Heart right ventricle (tissue), 16 donors: Measurements from ENCODE around the gene BMAL1. TPM values are rescaled to one million over a fixed set of nuclear protein-coding genes. Genes with fewer than 3 reads are reported as not detected.
A peak's percentile ranks its signal among the peaks of the same experiment; 100 is the strongest.

Source experiments
- ATAC-seq, 8 donors: fragments of 200-7000 bp; cut with Tn5 transposase; one replicate each; pipeline ENCODE4 v1.9.1; 2020; ENCODE audit warnings: mild to moderate bottlenecking in 8 of 8, moderate library complexity in 8 of 8, moderate number of reproducible peaks in 1 of 8
- DNase-seq, 2 donors: peaks; one replicate each; pipeline ENCODE4 v3.0.0-alpha.2; 2020
- H3K27ac ChIP-seq, 10 donors: fragments of 200-600 bp; sonication (generic) in 2 of 10; one replicate each; pipeline versions ENCODE4 v1.5.0 to v1.8.0; 2020 to 2022; ENCODE audit warnings: mild to moderate bottlenecking in 3 of 10
- H3K27me3 ChIP-seq, 7 donors: fragments of 200-600 bp; one replicate each; pipeline ENCODE4 v1.8.0; 2021 to 2022; ENCODE audit warnings: mild to moderate bottlenecking in 2 of 7
- H3K36me3 ChIP-seq, 9 donors: fragments of 200-600 bp; sonication (generic) in 1 of 9; one replicate each; pipeline versions ENCODE4 v1.5.0 to v1.8.0; 2020 to 2022; ENCODE audit warnings: mild to moderate bottlenecking in 2 of 9
- H3K4me1 ChIP-seq, 9 donors: fragments of 200-600 bp; sonication (generic) in 1 of 9; one replicate each; pipeline versions ENCODE4 v1.5.0 to v1.8.0; 2020 to 2022; ENCODE audit warnings: mild to moderate bottlenecking in 4 of 9
- H3K4me3 ChIP-seq, 10 donors: fragments of 200-600 bp; sonication (generic) in 2 of 10; one replicate each; pipeline versions ENCODE4 v1.5.0 to v1.8.0; 2020 to 2022; ENCODE audit warnings: mild to moderate bottlenecking in 7 of 10, moderate library complexity in 2 of 10
- H3K9me3 ChIP-seq, 11 donors: fragments of 200-600 bp in 10 of 11; sonication (generic) in 2 of 11; one replicate each; pipeline versions ENCODE4 v1.5.0 to v1.8.0; 2013 to 2022; ENCODE audit warnings: mild to moderate bottlenecking in 2 of 11, control low read depth in 1 of 11, moderate library complexity in 1 of 11
- CTCF ChIP-seq, 9 donors: fragments of 200-600 bp; sonication (generic) in 2 of 9; IDR thresholded peaks; one replicate each; pipeline versions ENCODE4 v1.5.0 to v1.8.0; 2021 to 2022; ENCODE audit warnings: antibody characterized with exemption in 9 of 9, mild to moderate bottlenecking in 5 of 9, moderate library complexity in 1 of 9
- WGBS, 2 donors: extraction: QIAGEN DNeasy Blood & Tissue Kit; methylation state at CpG; one replicate each; pipeline ENCODE4 v1.1.7; 2013; ENCODE audit warnings: inconsistent platforms in 1 of 2; 5-methylcytosine and 5-hydroxymethylcytosine counted together
- intact Hi-C, 10 donors: fragments of 100-400 bp; cut with DNase I; formaldehyde crosslinking; loops; one replicate each; pipeline versions ENCODE4 v1.11.1 to v1.14.2; 2022
- polyA plus RNA-seq, 2 donors: library from polyadenylated mRNA; stranded (reverse); fragments of 200-250 nt; gene quantifications; one replicate each; pipeline ENCODE4 v1.2.3, GENCODE V29; 2013
- total RNA-seq, 10 donors: library from RNA; stranded (reverse); fragmentation: NEBNext Ultra II Directional in 3 of 10; extraction: Animal tissue kit (Norgen Biotek cat#: 25700) in 3 of 10; gene quantifications; one replicate each; pipeline versions ENCODE4 v1.2.1 to v1.2.4, GENCODE V29; 2021 to 2023
- donor health status: Arrhythmogenic right ventricular cardiomyopathy.
- donor health status: ischemic (EF 13 %, LVEDD 7.1; RV severe dilation, severe dysfunction).
- donor health status: healthy with polysubstance abuse.
- donor health status: DM: no; HTN: yes; CAD: no.
- donor health status: DM: no; HTN: no; CAD: no.
- donor health status: ischemic (EF 25% LVEDD 6.9; RV normal size, moderate dysfunction).
- donor health status: ischemic (EF 25% LVEDD 5.7; RV mildly dilated, moderate dysfunction).
- donor health status: healthy.
- donor health status: DM: yes; HTN: yes; CAD: no.
- donor health status: Ischemic cardiomyopathy.
- donor health status: ischemic (EF 35%, LVEDD 5.7; RV mildly dilated, moderate dysfunction).
- donor health status: nonischemic (EF 11% LVEDD 7.7; RV severe dilation, severe dysfunction).
- donor health status: DM: yes; HTN: yes; CAD: no.
- donor health status: PGD.
- donor health status: ischemic (EF 29% LVEDD 5.4; RV normal size, mild dysfunction).
- donor health status: nonischemic (EF 23%, LVEDD 6.1; RV moderate dilation, normal function).

Gene BMAL1
- total and polyA plus RNA-seq, 12 donors, result 2.9 to 19.9 (median 10.2) TPM

GRCh38 chr11:13336246-13336878 lies 58.8 kb downstream of the BMAL1 start:
- Histone ChIP-seq H3K27me3 (no peaks in the 10 kb centered on the region), H3K4me3 (no peak overlapping the region), H3K4me1 (peaks cover 0 to 82% (median 66%) of the 10 kb centered on the region in 9 donors), H3K9me3 (no peaks in the 10 kb centered on the region), H3K27ac (no peak overlapping the region), H3K36me3 (no peaks in the 10 kb centered on the region)
- no peak for TF ChIP-seq CTCF (IDR thresholded peaks at IDR 0.05)
- intact Hi-C loops, result loop anchor here in 2 of 10 donors (5.0 kb wide), 2 partner anchors 59 to 374 kb away; partner anchors contain the start of gene BMAL1 (in 1 of the 2)
- no peak for DNase-seq
- ATAC-seq, result peak in 4 of 8 donors; percentile 23 to 85 (median 38)
- WGBS, 2 donors, result 73 to 74% methylated on average over 9 of the region's 9 CpGs

- intact Hi-C loops, result loop anchor here in 2 of 10 donors (5.0 kb wide), 2 partner anchors 61 to 376 kb away; partner anchors contain the start of gene BMAL1 (in 1 of the 2)
- WGBS, 2 donors, result 18 to 25% methylated on average over 5 of the region's 5 CpGs
- Histone ChIP-seq H3K36me3 (no peaks in the 10 kb centered on the region), H3K4me3 (peak overlapping the region in 6 of 10 donors; percentile 24 to 41 (median 33)), H3K4me1 (peaks cover 0 to 67% (median 52%) of the 10 kb centered on the region in 9 donors), H3K9me3 (no peaks in the 10 kb centered on the region), H3K27me3 (no peaks in the 10 kb centered on the region), H3K27ac (peak overlapping the region in 7 of 10 donors; percentile 9 to 75 (median 44))
- TF ChIP-seq CTCF (IDR thresholded peaks at IDR 0.05), result no peak
- ATAC-seq (peak in 4 of 8 donors; percentile 30 to 52 (median 36)), DNase-seq (no peak)
Measured at GRCh38 chr11:13338019-13338426, 60.4 kb downstream of the BMAL1 start.

- WGBS, 2 donors, result 77 to 80% methylated on average over 9 of the region's 9 CpGs
- Histone ChIP-seq H3K9me3 (no peaks in the 10 kb centered on the region), H3K4me3 (peak overlapping the region in 6 of 10 donors; percentile 24 to 41 (median 33)), H3K4me1 (peaks cover 0 to 62% (median 47%) of the 10 kb centered on the region in 9 donors), H3K36me3 (no peaks in the 10 kb centered on the region), H3K27me3 (no peaks in the 10 kb centered on the region), H3K27ac (peak overlapping the region in 6 of 10 donors; percentile 9 to 75 (median 50))
- no peak for TF ChIP-seq CTCF (IDR thresholded peaks at IDR 0.05)
- ATAC-seq (peak in 7 of 8 donors; percentile 27 to 54 (median 45)), DNase-seq (no peak)
- intact Hi-C loops, result loop anchor here in 2 of 10 donors (5.0 kb wide), 2 partner anchors 61 to 376 kb away; partner anchors contain the start of gene BMAL1 (in 1 of the 2)
Measured at GRCh38 chr11:13338427-13339069, 61.0 kb downstream of the BMAL1 start.
